Endothelial cell of umbilical vein (primary cell): Measurements from ENCODE around the gene TRAK1. TPM values are rescaled to one million over a fixed set of nuclear protein-coding genes. Genes with fewer than 3 reads are reported as not detected.

Experiments
- BruUV-seq: library from RNA; stranded (reverse); fragments of 400-500 nt; replicated peaks from 2 replicates; lab custom pipeline; 2021; lab: Mats Ljungman, UMichigan
- CTCF ChIA-PET: fragments of 300-600, 350-600 bp; sonication (Branson Sonifier 250); formaldehyde crosslinking; loops from one replicate; lab custom pipeline; 2021; ENCODE audit warnings: antibody characterized with exemption, inconsistent platforms; lab: Charles Lee
- POLR2A ChIA-PET: fragments of 300-600, 350-600 bp; sonication (Branson Sonifier 250); formaldehyde crosslinking; loops from one replicate; lab custom pipeline; 2021; ENCODE audit warnings: antibody characterized with exemption, inconsistent platforms; lab: Charles Lee
- DNase-seq: peaks from one replicate; pipeline ENCODE4 v3.0.0-alpha.2; 2011; ENCODE audit warnings: low read depth, low spot score
- FAIRE-seq: peaks from 2 replicates; lab custom pipeline; 2011; peaks lifted over from hg19 to GRCh38; lab: Jason Lieb, UNC
- H2AFZ ChIP-seq: 2 replicates; pipeline ENCODE4 v1.6.0; 2012; ENCODE audit warnings: low read depth, low read length, control low read depth, inconsistent platforms
- H3K27ac ChIP-seq: 2 replicates; pipeline ENCODE4 v1.5.1; 2011; ENCODE audit warnings: low read depth, mild to moderate bottlenecking, control low read depth, low read length, moderate library complexity; ENCODE audit not compliant: insufficient read depth
- H3K27me3 ChIP-seq, 2 experiments: 2 replicates each; pipeline versions ENCODE4 v1.6.0 to v1.6.1; 2011; ENCODE audit warnings: low read length in 2 of 2, mixed read lengths in 1 of 2; ENCODE audit not compliant: control insufficient read depth in 2 of 2, insufficient read depth in 2 of 2
- H3K36me3 ChIP-seq, 2 experiments: 2 replicates in 1 of 2; 3 replicates in 1 of 2; pipeline ENCODE4 v1.5.1; 2011; ENCODE audit warnings: low read length in 2 of 2, mild to moderate bottlenecking in 1 of 2, moderate library complexity in 1 of 2; ENCODE audit not compliant: control insufficient read depth in 2 of 2, insufficient read depth in 2 of 2; ENCODE audit errors: extremely low read depth in 1 of 2
- H3K4me1 ChIP-seq: 3 replicates; pipeline ENCODE4 v1.5.1; 2011; ENCODE audit warnings: mild to moderate bottlenecking, low read length; ENCODE audit not compliant: control insufficient read depth, insufficient read depth; ENCODE audit errors: extremely low read depth
- H3K4me2 ChIP-seq: 2 replicates; pipeline ENCODE4 v1.6.1; 2011; ENCODE audit warnings: low read length, control low read depth, mixed read lengths; ENCODE audit not compliant: insufficient read depth
- H3K4me3 ChIP-seq, 3 experiments: fragments of 200-600 bp in 1 of 3; sonication (generic), shearing (Covaris generic) in 1 of 3; replicated peaks in 1 of 3; 2 replicates each; pipeline ENCODE4 v1.5.1; 2011 to 2016; ENCODE audit warnings: control low read depth in 3 of 3, low read length in 3 of 3, mild to moderate bottlenecking in 2 of 3, inconsistent platforms in 1 of 3, low read depth in 1 of 3, moderate library complexity in 1 of 3; ENCODE audit not compliant: insufficient read depth in 1 of 3
- H3K79me2 ChIP-seq: 2 replicates; pipeline ENCODE4 v1.6.0; 2012; ENCODE audit warnings: low read length, inconsistent platforms; ENCODE audit not compliant: control insufficient read depth, insufficient read depth
- H3K9ac ChIP-seq: replicated peaks from 2 replicates; pipeline ENCODE3; 2011; ENCODE audit warnings: low read length, control low read depth; ENCODE audit not compliant: insufficient read depth; ENCODE audit errors: extremely low read depth
- H3K9me1 ChIP-seq: replicated peaks from 3 replicates; pipeline ENCODE4 v1.6.0; 2011; ENCODE audit warnings: mild to moderate bottlenecking, low read length; ENCODE audit not compliant: control insufficient read depth, insufficient read depth; ENCODE audit errors: extremely low read depth
- H3K9me3 ChIP-seq: replicated peaks from 2 replicates; pipeline ENCODE4 v1.5.1; 2012; ENCODE audit warnings: low read length, inconsistent platforms; ENCODE audit not compliant: control insufficient read depth, insufficient read depth
- H4K20me1 ChIP-seq: replicated peaks from 2 replicates; pipeline ENCODE3; 2011; ENCODE audit warnings: mild to moderate bottlenecking, low read length; ENCODE audit not compliant: control insufficient read depth, insufficient read depth; ENCODE audit errors: extremely low read depth
- CTCF ChIP-seq, 2 donors: IDR thresholded peaks; 1 replicate in 1 of 2; 2 replicates in 1 of 2; pipeline ENCODE4 v1.5.1; 2011; ENCODE audit warnings: low read length in 2 of 2, mild to moderate bottlenecking in 2 of 2, moderate library complexity in 2 of 2, control low read depth in 1 of 2, inconsistent platforms in 1 of 2, low read depth in 1 of 2; ENCODE audit not compliant: insufficient read depth in 1 of 2; ENCODE audit errors: extremely low read depth in 1 of 2
- EZH2 ChIP-seq: IDR thresholded peaks from 2 replicates; pipeline ENCODE4 v1.6.1; 2012; ENCODE audit warnings: borderline replicate concordance, low read depth, mild to moderate bottlenecking, moderate library complexity, low read length, inconsistent platforms; ENCODE audit not compliant: severe bottlenecking
- FOS ChIP-seq: IDR thresholded peaks from 2 replicates; pipeline ENCODE4 v1.6.1; 2011; ENCODE audit warnings: mild to moderate bottlenecking, low read length, moderate library complexity, borderline replicate concordance; ENCODE audit not compliant: insufficient read depth
- GATA2 ChIP-seq: IDR thresholded peaks from 2 replicates; pipeline ENCODE4 v1.7.0; 2011; ENCODE audit warnings: low read depth, mild to moderate bottlenecking, moderate library complexity, mixed read lengths, low read length; ENCODE audit not compliant: insufficient read length, insufficient read depth
- JUN ChIP-seq: IDR thresholded peaks from 2 replicates; pipeline ENCODE4 v1.6.1; 2011; ENCODE audit warnings: borderline replicate concordance, low read depth; ENCODE audit not compliant: insufficient read length, insufficient read depth
- MAX ChIP-seq: IDR thresholded peaks from 2 replicates; pipeline ENCODE4 v1.6.1; 2011; ENCODE audit not compliant: insufficient read depth, insufficient read length
- MYC ChIP-seq: IDR thresholded peaks from one replicate; pipeline ENCODE4 v1.6.1; 2011; ENCODE audit warnings: mild to moderate bottlenecking, low read depth, low read length
- POLR2A ChIP-seq: IDR thresholded peaks from 2 replicates; pipeline ENCODE4 v1.6.1; 2012; ENCODE audit warnings: low read depth, mild to moderate bottlenecking, control low read depth, low read length
- POLR2AphosphoS5 ChIP-seq: IDR thresholded peaks from 2 replicates; pipeline ENCODE4 v1.6.1; 2012; ENCODE audit warnings: low read depth, mild to moderate bottlenecking, control low read depth, low read length, moderate library complexity; ENCODE audit not compliant: insufficient read depth
- dilution Hi-C: fragments of 300-500 bp; cut with MboI; formaldehyde crosslinking; loops from one replicate; pipeline ENCODE4 v1.15.0; 2019; ENCODE audit warnings: low sequenced_read_pairs; ENCODE audit not compliant: extremely low pct_ligation_motif_present
- intact Hi-C: fragments of 100-400 bp; cut with micrococcal nuclease; formaldehyde crosslinking; loops from one replicate; pipeline ENCODE4 v1.10.0; 2022
- polyA plus RNA-seq, 4 experiments: library from polyadenylated mRNA; depleted of rRNA in 3 of 4; stranded (reverse) in 3 of 4; unstranded in 1 of 4; fragments of >200 nt; gene quantifications; 2 replicates each; pipeline versions ENCODE4 v1.2.1 to v1.2.3, GENCODE V29; 2011 to 2012; ENCODE audit warnings: missing spikeins in 1 of 4
- total RNA-seq: library from RNA; stranded (reverse); gene quantifications from 2 replicates; pipeline ENCODE4 v1.2.3, GENCODE V29; 2021

Gene TRAK1
- total and polyA plus RNA-seq, 2 donors (not counting 3 experiments of a cell fraction or from before 2014, with no cell fraction given): 38.5 to 59.6 TPM

GRCh38 chr3:42177801-42178150 is 86.6 kb downstream of the TRAK1 start:
- Histone ChIP-seq H4K20me1 (no peaks in the 10 kb centered on the region), H3K9ac (no peak overlapping the region), H3K4me3 (no peak overlapping the region), H3K27me3 (no peaks in the 10 kb centered on the region), H3K4me2 (no peak overlapping the region), H3K79me2 (peaks cover 37% of the 10 kb centered on the region), H2AFZ (no peak overlapping the region), H3K9me1 (no peaks in the 10 kb centered on the region), H3K9me3 (no peaks in the 10 kb centered on the region), H3K27ac (no peak overlapping the region), H3K36me3 (peaks cover 0 to 8% of the 10 kb centered on the region in 2 experiments), H3K4me1 (peaks cover 11% of the 10 kb centered on the region)
- POLR2A ChIA-PET: no interaction called here
- TF ChIP-seq MYC (no peak), CTCF (IDR thresholded peaks at IDR 0.05; ENCODE audit: extremely low read depth in 1 of 2, insufficient read depth in 1 of 2, low read depth in 1 of 2, low read length in 2 of 2) (no peak), JUN (no peak), GATA2 (no peak), EZH2 (no peak), POLR2A (no peak), POLR2AphosphoS5 (no peak), FOS (no peak), MAX (no peak)
- intact Hi-C loops (no loop called here), dilution Hi-C loops (no loop called here)
- DNase-seq (no peak), FAIRE-seq (no peak)
- CTCF ChIA-PET: interaction anchor here (0.6 to 1.4 kb wide), 2 partner anchors 14 to 160 kb away, joined by 3 to 4 read pairs; no protein-coding TSS in a partner anchor
- no TSS peak for BruUV-seq
